Immature natural killer cell (primary cell): ENCODE measurements around the gene PHKG1. TPM values are rescaled to one million over a fixed set of nuclear protein-coding genes. Genes with fewer than 3 reads are reported as not detected.
"Not testable (repeated sequence)": the region's sequence is repeated elsewhere in the genome, so short reads cannot be mapped to it uniquely, and the experiment has no call there.

Experiments
- DNase-seq, 3 donors: peaks; one replicate each; pipeline ENCODE4 v3.0.0; 2022; ENCODE audit warnings: mixed read lengths in 1 of 3
- H3K27ac Mint-ChIP-seq, 6 donors: one replicate each; pipeline ENCODE4 v1.8.0; 2020; ENCODE audit warnings: mixed read lengths in 6 of 6, mild to moderate bottlenecking in 5 of 6, inconsistent platforms in 4 of 6, moderate library complexity in 3 of 6
- H3K27me3 Mint-ChIP-seq, 3 donors: one replicate each; pipeline ENCODE4 v1.8.0; 2020 to 2021; ENCODE audit warnings: low read depth in 3 of 3, mild to moderate bottlenecking in 3 of 3, mixed read lengths in 3 of 3, moderate library complexity in 3 of 3, inconsistent platforms in 1 of 3
- H3K36me3 Mint-ChIP-seq, 3 donors: one replicate each; pipeline ENCODE4 v1.8.0; 2020; ENCODE audit warnings: mixed read lengths in 3 of 3, inconsistent platforms in 2 of 3, mild to moderate bottlenecking in 2 of 3
- H3K4me1 Mint-ChIP-seq, 2 donors: one replicate each; pipeline ENCODE4 v1.8.0; 2020; ENCODE audit warnings: inconsistent platforms in 2 of 2, mild to moderate bottlenecking in 2 of 2, mixed read lengths in 2 of 2, moderate library complexity in 1 of 2
- H3K4me3 Mint-ChIP-seq, 5 donors: one replicate each; pipeline ENCODE4 v1.8.0; 2020; ENCODE audit warnings: mild to moderate bottlenecking in 5 of 5, mixed read lengths in 5 of 5, inconsistent platforms in 3 of 5, moderate library complexity in 3 of 5
- H3K9me3 Mint-ChIP-seq, 6 donors: one replicate each; pipeline ENCODE4 v1.8.0; 2020; ENCODE audit warnings: mild to moderate bottlenecking in 6 of 6, mixed read lengths in 6 of 6, inconsistent platforms in 4 of 6, moderate library complexity in 3 of 6
- polyA plus RNA-seq, 3 donors: library from polyadenylated mRNA; unstranded; fragments of 300-500 nt; fragmentation: Illumina TruSeq; gene quantifications; one replicate each; pipeline ENCODE4 v1.2.3, GENCODE V29; 2021

The PHKG1 gene
- under 1 TPM in 2 of 3 donors, not detected in 1; 0.10 to 0.16 TPM for polyA plus RNA-seq

DNA sequence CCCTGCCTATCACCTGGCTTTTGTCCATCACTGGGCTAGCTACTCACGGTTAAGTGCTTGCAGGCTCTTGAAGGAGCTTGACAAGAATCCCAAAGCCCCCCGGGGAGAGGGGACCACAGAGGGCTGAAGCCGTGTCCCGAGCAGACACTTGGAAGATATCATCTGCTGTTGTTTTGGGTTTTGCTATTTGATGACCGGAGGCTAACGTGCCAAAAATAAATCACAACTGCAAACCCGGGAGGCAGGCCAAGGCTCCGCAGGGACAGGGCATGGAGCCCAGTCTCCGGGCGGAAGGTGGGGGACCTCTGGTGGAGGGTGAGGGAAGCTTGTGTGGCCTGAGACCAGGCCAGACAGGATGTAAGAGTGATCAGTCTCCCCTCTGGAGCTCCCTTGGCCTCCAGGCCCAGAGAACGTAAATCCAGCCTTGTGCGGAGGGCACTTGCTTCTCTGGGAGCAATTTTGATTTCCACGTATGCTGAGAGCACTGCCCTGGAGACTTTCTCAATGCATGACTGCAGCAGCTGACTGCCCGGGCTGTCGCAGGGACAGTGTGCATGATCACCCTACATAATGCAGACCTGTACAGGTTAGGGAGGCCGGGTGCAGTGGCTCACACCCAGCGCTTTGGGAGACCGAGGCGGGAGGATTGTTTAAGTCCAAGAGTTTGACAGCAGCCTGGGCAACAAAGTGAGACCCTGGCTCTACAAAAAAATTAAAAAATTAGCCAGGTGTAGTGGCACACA lies at the start of gene PHKG1:
Gene PHKG1 (minus strand): TSS at position 164 of the 743 bp plus-strand sequence. CDS start 4,011 bp downstream, outside the sequence.
- DNase-seq: no peak
- Mint-ChIP-seq H3K36me3 (peaks cover 0 to 4% (median 3%) of the 10 kb centered on the region in 3 donors), H3K27ac (no peak within 1 kb of the TSS), H3K4me1 (no peaks in the 10 kb centered on the region), H3K27me3 (peaks cover 0 to 2% (median 0%) of the 10 kb centered on the region in 3 donors), H3K9me3 (no peaks in the 10 kb centered on the region), H3K4me3 (no peak within 1 kb of the TSS)

DNA sequence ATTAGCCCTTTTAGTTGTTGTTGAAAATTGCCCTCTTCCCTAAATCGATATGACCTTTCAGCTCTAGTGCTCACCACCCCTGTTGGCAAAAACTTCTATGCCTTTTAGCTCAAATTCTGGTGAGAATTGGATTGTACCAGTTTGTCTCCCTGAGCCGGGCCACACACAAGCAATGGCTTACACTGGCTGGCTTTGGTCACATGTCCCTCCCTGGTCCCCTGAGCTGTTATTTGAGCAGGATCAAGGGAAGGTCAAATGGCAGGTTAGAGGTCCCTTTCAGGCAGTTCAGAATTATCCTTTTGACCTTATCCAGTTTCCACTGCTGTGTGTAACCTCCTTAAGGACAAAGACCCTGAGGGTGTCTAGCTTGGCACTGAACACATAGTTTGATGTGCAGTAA lies 38.3 kb upstream of the PHKG1 start:
- H3K9me3 Mint-ChIP-seq, H3K27me3 Mint-ChIP-seq, H3K4me3 Mint-ChIP-seq, H3K36me3 Mint-ChIP-seq, DNase-seq, H3K27ac Mint-ChIP-seq, H3K4me1 Mint-ChIP-seq: not testable (repeated sequence)

- Mint-ChIP-seq H3K27ac (no peak overlapping the region), H3K27me3 (peaks cover 0 to 2% (median 0%) of the 10 kb centered on the region in 3 donors), H3K36me3 (no peaks in the 10 kb centered on the region), H3K4me3 (no peak overlapping the region), H3K9me3 (no peaks in the 10 kb centered on the region), H3K4me1 (no peaks in the 10 kb centered on the region)
- DNase-seq: no peak
Observed at GRCh38 chr7:56127241-56127975, 34.7 kb upstream of the PHKG1 start.

DNA sequence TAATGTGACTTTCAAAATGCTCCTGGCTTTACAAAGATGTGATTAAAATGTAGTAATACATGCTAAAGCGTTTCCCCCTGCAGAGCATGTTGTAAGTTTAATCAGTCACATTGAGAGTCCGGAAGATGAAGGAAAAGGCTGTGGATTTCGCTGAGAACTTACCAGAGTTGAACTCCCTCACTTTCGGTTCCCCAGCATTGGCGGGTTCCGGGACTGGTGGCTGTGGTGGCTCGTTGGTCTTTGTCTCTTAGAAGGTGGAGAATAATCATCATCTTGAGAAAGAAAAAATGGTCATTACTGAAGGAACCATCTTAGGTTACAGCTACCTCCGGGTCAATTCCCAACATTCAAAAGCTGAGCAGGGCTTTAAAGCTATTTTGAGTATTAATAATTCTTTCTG lies 33.1 kb upstream of the PHKG1 start:
- Mint-ChIP-seq H3K27me3 (peaks cover 0 to 4% (median 0%) of the 10 kb centered on the region in 3 donors), H3K27ac (no peak overlapping the region), H3K9me3 (no peaks in the 10 kb centered on the region), H3K36me3 (no peaks in the 10 kb centered on the region), H3K4me3 (no peak overlapping the region), H3K4me1 (no peaks in the 10 kb centered on the region)
- no peak for DNase-seq

DNA sequence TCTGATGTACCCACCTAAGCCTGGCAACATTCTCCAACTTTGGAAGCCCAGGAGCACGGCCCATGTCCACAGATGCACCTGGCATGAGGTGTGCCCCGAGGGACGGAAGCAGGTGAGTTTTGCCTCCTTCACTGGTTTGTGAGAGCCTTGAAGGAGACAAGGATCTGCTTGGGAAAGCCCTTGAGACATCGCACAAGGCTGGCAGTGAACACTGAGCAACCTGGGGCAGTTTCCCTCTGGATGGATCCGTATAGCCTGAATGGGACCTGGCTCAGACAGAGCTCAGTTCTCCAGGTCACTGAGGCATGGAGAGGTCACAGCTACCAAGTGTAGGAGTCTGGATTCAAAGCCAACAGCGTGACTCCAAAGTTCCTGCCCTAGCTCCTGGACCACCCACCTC lies 32.2 kb upstream of the PHKG1 start:
- peaks cover 0 to 6% (median 0%) of the 10 kb centered on the region in 3 donors for H3K27me3 Mint-ChIP-seq
- H3K36me3 Mint-ChIP-seq: no peaks in the 10 kb centered on the region
- H3K9me3 Mint-ChIP-seq: no peaks in the 10 kb centered on the region

DNA sequence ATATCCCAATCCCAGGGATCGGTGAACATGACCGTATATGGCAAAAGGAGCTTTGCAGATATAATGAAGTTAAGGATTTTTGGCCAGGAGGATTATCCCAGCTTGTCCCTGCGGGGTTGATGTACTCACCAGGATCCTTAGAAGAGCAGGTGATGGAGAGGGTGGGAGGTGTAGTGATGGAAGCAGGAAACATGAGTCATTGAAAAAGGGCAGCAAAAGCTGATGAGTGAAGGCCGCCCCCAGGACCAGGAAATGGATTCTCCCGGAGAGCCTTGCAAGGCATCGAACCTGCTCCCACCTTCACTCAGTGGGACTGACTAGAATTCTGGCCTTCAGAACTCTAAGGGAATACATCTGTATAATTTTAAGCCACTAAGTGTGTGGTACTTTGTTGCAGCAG lies 28.7 kb upstream of the PHKG1 start:
- no peaks in the 10 kb centered on the region for H3K4me1 Mint-ChIP-seq
- H3K36me3 Mint-ChIP-seq: no peaks in the 10 kb centered on the region
- H3K9me3 Mint-ChIP-seq: no peaks in the 10 kb centered on the region
- no peak overlapping the region for H3K4me3 Mint-ChIP-seq
- peaks cover 0 to 4% (median 4%) of the 10 kb centered on the region in 3 donors for H3K27me3 Mint-ChIP-seq
- DNase-seq: no peak
- H3K27ac Mint-ChIP-seq: no peak overlapping the region

More for the DNA sequence above, 32.2 kb upstream of the PHKG1 start:
- H3K4me1 Mint-ChIP-seq: no peaks in the 10 kb centered on the region
- H3K4me3 Mint-ChIP-seq: no peak overlapping the region
- no peak for DNase-seq
- H3K27ac Mint-ChIP-seq: no peak overlapping the region

DNA sequence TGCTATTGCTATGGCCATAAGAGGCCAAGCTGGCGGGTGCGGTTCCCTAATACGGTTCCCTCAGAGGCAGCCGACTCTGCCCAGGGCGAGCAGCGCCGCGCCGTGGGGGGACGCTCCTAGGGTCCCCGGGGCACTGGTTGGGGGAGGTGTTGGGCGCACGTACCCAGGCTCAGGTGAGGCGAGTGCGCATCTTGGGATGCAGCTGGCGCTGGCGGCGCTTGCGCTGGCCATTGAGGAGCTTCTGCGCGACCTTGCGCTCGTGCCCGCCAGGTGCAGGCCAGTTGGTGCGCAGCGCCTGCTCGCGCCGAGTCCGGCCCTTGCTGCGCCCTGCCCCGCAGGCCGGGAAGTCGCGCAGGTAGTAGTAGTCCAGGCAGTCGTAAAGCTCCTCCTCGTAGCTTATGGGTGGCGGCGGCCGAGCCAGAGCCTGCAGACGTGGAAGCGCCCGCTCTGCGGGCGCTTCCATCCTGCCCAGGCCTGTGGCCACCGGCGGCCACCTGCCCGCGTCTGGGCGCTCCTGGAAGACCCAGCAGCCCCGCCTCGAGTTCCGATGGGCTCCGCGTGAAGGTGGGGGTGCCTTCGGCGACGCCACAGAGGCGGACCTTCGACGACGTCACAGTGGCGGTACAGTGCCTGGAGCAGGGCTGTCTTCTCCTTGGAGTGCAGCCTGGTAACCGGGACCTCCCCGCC lies 23.2 kb upstream of the PHKG1 start, which contains the start of gene NUPR2:
Gene NUPR2 (minus strand): TSS at position 566 of the 687 bp plus-strand sequence. CDS start 103 bp downstream, at position 463.
- no peaks in the 10 kb centered on the region for H3K36me3 Mint-ChIP-seq
- H3K9me3 Mint-ChIP-seq: no peaks in the 10 kb centered on the region
- DNase-seq: no peak
- peaks cover 4 to 6% (median 4%) of the 10 kb centered on the region in 3 donors for H3K27me3 Mint-ChIP-seq
- no peak within 1 kb of the TSS for H3K27ac Mint-ChIP-seq
- no peaks in the 10 kb centered on the region for H3K4me1 Mint-ChIP-seq
- no peak within 1 kb of the TSS for H3K4me3 Mint-ChIP-seq

- DNase-seq, H3K27ac Mint-ChIP-seq, H3K4me3 Mint-ChIP-seq, H3K9me3 Mint-ChIP-seq, H3K4me1 Mint-ChIP-seq, H3K36me3 Mint-ChIP-seq, H3K27me3 Mint-ChIP-seq: not testable (repeated sequence)
Observed at GRCh38 chr7:56112244-56112643, 19.5 kb upstream of the PHKG1 start.

DNA sequence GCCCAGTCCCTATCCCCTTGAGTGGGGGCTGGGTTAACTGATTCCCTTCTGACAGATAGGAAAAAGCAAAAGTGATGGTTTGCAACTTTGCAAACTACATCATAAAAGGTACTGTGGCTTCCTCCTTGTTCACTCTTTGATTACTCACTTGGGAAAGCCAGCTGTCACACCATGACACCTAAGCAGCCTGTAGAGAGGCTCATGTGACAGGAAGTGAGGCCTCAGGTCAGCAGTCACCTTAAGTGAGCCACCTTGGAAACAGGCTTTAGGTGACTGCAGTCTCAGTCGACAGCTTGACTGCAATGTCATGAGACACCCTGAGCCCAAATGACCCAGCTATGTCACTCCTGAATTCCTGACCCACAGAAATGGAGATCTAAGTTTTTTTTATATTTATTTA lies 17.9 kb upstream of the PHKG1 start:
- no peak for DNase-seq
- peaks cover 9 to 18% (median 15%) of the 10 kb centered on the region in 3 donors for H3K27me3 Mint-ChIP-seq
- H3K4me1 Mint-ChIP-seq: peaks cover 22 to 23% of the 10 kb centered on the region in 2 donors

GRCh38 chr7:56107954-56108258 lies 15.2 kb upstream of the PHKG1 start:
- Mint-ChIP-seq H3K27ac (peak overlapping the region in 4 of 6 donors; percentile 8 to 81 (median 33)), H3K4me3 (peak overlapping the region in 3 of 5 donors; percentile 55 to 100 (median 99)), H3K36me3 (peaks cover 0 to 14% (median 4%) of the 10 kb centered on the region in 3 donors), H3K27me3 (peaks cover 9 to 14% (median 13%) of the 10 kb centered on the region in 3 donors), H3K9me3 (no peaks in the 10 kb centered on the region), H3K4me1 (peaks cover 31 to 40% of the 10 kb centered on the region in 2 donors)
- DNase-seq: no peak

More for the DNA sequence above, 17.9 kb upstream of the PHKG1 start:
- Mint-ChIP-seq H3K4me3 (no peak overlapping the region), H3K36me3 (peaks cover 0 to 10% (median 0%) of the 10 kb centered on the region in 3 donors), H3K27ac (no peak overlapping the region), H3K9me3 (no peaks in the 10 kb centered on the region)

- Mint-ChIP-seq H3K27ac (peak within 1 kb of the TSS; percentile 96 to 100 (median 98)), H3K27me3 (peaks cover 9 to 14% (median 12%) of the 10 kb centered on the region in 3 donors), H3K36me3 (peaks cover 1 to 21% (median 4%) of the 10 kb centered on the region in 3 donors), H3K9me3 (no peaks in the 10 kb centered on the region), H3K4me3 (peak within 1 kb of the TSS; percentile 94 to 100 (median 99)), H3K4me1 (peaks cover 31 to 40% of the 10 kb centered on the region in 2 donors)
- peak; percentile 92 to 95 (median 94) for DNase-seq
Observed at GRCh38 chr7:56106108-56107073, 13.6 kb upstream of the PHKG1 start, which contains the start of gene CHCHD2. TSS of gene CHCHD2 (minus strand) at chr7:56106476. CDS start at chr7:56106413, 63 bp downstream.

GRCh38 chr7:56105508-56105907 lies 12.8 kb upstream of the PHKG1 start:
- peak overlapping the region; percentile 94 to 100 (median 99) for H3K4me3 Mint-ChIP-seq
- H3K4me1 Mint-ChIP-seq: peaks cover 33 to 40% of the 10 kb centered on the region in 2 donors
- H3K9me3 Mint-ChIP-seq: no peaks in the 10 kb centered on the region
- H3K27ac Mint-ChIP-seq: peak overlapping the region; percentile 96 to 100 (median 98)
- peak; percentile 10 to 31 (median 24) for DNase-seq
- peaks cover 9 to 15% (median 13%) of the 10 kb centered on the region in 3 donors for H3K27me3 Mint-ChIP-seq
- H3K36me3 Mint-ChIP-seq: peaks cover 7 to 29% (median 10%) of the 10 kb centered on the region in 3 donors
